Left colon (tissue), 2 donors: Measurements from ENCODE around the gene TIMP2. TPM values are rescaled to one million over a fixed set of nuclear protein-coding genes. Genes with fewer than 3 reads are reported as not detected.
A peak's percentile ranks its signal among the peaks of the same experiment; 100 is the strongest.
"Not testable (repeated sequence)": the region's sequence is repeated elsewhere in the genome, so short reads cannot be mapped to it uniquely, and the experiment has no call there.

Source experiments
- ATAC-seq: fragments of 200-7000 bp; cut with Tn5 transposase; one replicate; pipeline ENCODE4 v1.9.1; 2020; ENCODE audit warnings: mild to moderate bottlenecking, moderate library complexity
- DNase-seq, 2 donors: peaks; one replicate each; pipeline ENCODE4 v3.0.0-alpha.2; 2020
- intact Hi-C, 2 donors: fragments of 100-400 bp; cut with DNase I in 1 of 2; cut with micrococcal nuclease in 1 of 2; formaldehyde crosslinking; loops; one replicate each; pipeline versions ENCODE4 v1.11.2 to v1.14.0; 2022; cut with DNase I, micrococcal nuclease
- long read RNA-seq: library from polyadenylated mRNA; unstranded; transcript quantifications from one replicate; pipeline ENCODE4 v2.0.0, GENCODE V29; 2021
- total RNA-seq, 2 donors: library from RNA; stranded (reverse); fragmentation: NEBNext Ultra II Directional; extraction: Animal tissue kit (Norgen Biotek cat#: 25700); gene quantifications; one replicate each; pipeline ENCODE4 v1.2.1, GENCODE V29; 2021
- donor health status: DM: no; HTN: no; CAD: no.
- donor health status: DM: yes; HTN: yes; CAD: no.

TIMP2 gene
- 100 to 1,000 TPM in 1 of 2 donors, 10 to 100 TPM in 1; 45.5 to 133 TPM for total RNA-seq
- long read RNA-seq, partial matches to known transcripts = 0 of 6 reads
- long read RNA-seq, other reads (novel, unspliced or antisense) = 6 of 6 reads

GRCh38 chr17:78925234-78925633 is at the start of gene TIMP2:
TIMP2 (minus strand) TSS chr17:78925387; CDS start chr17:78925088, 299 bp downstream.
- DNase-seq (peak; percentile 88 to 90), ATAC-seq (peak; percentile 72)
- intact Hi-C loops = no loop called here

GRCh38 chr17:78973792-78974520 is 48.8 kb upstream of the TIMP2 start:
- no peak for ATAC-seq
- intact Hi-C loops = loop anchor here in 1 of 2 donors (5.0 kb wide), 1 partner anchor 107 kb away; no protein-coding TSS in a partner anchor
- no peak for DNase-seq

- ATAC-seq (no peak), DNase-seq (no peak)
- intact Hi-C loops = loop anchor here in 1 of 2 donors (5.0 kb wide), 1 partner anchor 106 kb away; no protein-coding TSS in a partner anchor
Measured at GRCh38 chr17:78973196-78973595, 48.0 kb upstream of the TIMP2 start.

- no peak for DNase-seq
- ATAC-seq = no peak
- intact Hi-C loops = loop anchor here in 1 of 2 donors (5.0 kb wide), 1 partner anchor 105 kb away; no protein-coding TSS in a partner anchor
Measured at GRCh38 chr17:78972507-78973105, 47.4 kb upstream of the TIMP2 start.

GRCh38 chr17:78971756-78972506 is 46.7 kb upstream of the TIMP2 start:
- no peak for DNase-seq
- ATAC-seq = no peak
- intact Hi-C loops = loop anchor here in 1 of 2 donors (5.0 kb wide), 1 partner anchor 105 kb away; no protein-coding TSS in a partner anchor

- ATAC-seq = peak; percentile 45
- DNase-seq = peak; percentile 70 to 92
- intact Hi-C loops = loop anchor here in 1 of 2 donors (5.0 kb wide), 1 partner anchor 104 kb away; no protein-coding TSS in a partner anchor
Measured at GRCh38 chr17:78970834-78971755, 45.9 kb upstream of the TIMP2 start.

GRCh38 chr17:78969865-78970264 is 44.7 kb upstream of the TIMP2 start:
- no peak for ATAC-seq
- DNase-seq = no peak
- intact Hi-C loops = loop anchor here (5.0 to 10.0 kb wide), 2 partner anchors 95 to 103 kb away; no protein-coding TSS in a partner anchor

GRCh38 chr17:78967782-78968362 is 42.7 kb upstream of the TIMP2 start:
- DNase-seq (no peak), ATAC-seq (no peak)
- intact Hi-C loops = loop anchor here in 1 of 2 donors (10.0 kb wide), 1 partner anchor 93 kb away; no protein-coding TSS in a partner anchor

GRCh38 chr17:78966910-78967600 is 41.9 kb upstream of the TIMP2 start:
- no peak for DNase-seq
- ATAC-seq = no peak
- intact Hi-C loops = loop anchor here in 1 of 2 donors (10.0 kb wide), 1 partner anchor 92 kb away; no protein-coding TSS in a partner anchor

GRCh38 chr17:78966123-78966813 is 41.1 kb upstream of the TIMP2 start:
- no peak for ATAC-seq
- intact Hi-C loops = loop anchor here in 1 of 2 donors (10.0 kb wide), 1 partner anchor 91 kb away; no protein-coding TSS in a partner anchor
- no peak for DNase-seq

GRCh38 chr17:78965491-78965924 is 40.3 kb upstream of the TIMP2 start:
- ATAC-seq (no peak), DNase-seq (no peak)
- intact Hi-C loops = loop anchor here in 1 of 2 donors (10.0 kb wide), 1 partner anchor 91 kb away; no protein-coding TSS in a partner anchor

GRCh38 chr17:78963378-78963777 is 38.2 kb upstream of the TIMP2 start:
- ATAC-seq (no peak), DNase-seq (no peak)
- intact Hi-C loops = loop anchor here in 1 of 2 donors (10.0 kb wide), 1 partner anchor 89 kb away; no protein-coding TSS in a partner anchor

- ATAC-seq, DNase-seq: not testable (repeated sequence)
- intact Hi-C loops = loop anchor here in 1 of 2 donors (10.0 kb wide), 1 partner anchor 88 kb away; no protein-coding TSS in a partner anchor
Measured at GRCh38 chr17:78962984-78963348, 37.8 kb upstream of the TIMP2 start.

- intact Hi-C loops = loop anchor here in 1 of 2 donors (10.0 kb wide), 1 partner anchor 88 kb away; no protein-coding TSS in a partner anchor
- DNase-seq (peak; percentile 51 to 76), ATAC-seq (peak; percentile 87)
Measured at GRCh38 chr17:78962345-78962983, 37.3 kb upstream of the TIMP2 start.

GRCh38 chr17:78961571-78961970 is 36.4 kb upstream of the TIMP2 start:
- no peak for DNase-seq
- intact Hi-C loops = loop anchor here in 1 of 2 donors (10.0 kb wide), 1 partner anchor 87 kb away; no protein-coding TSS in a partner anchor
- no peak for ATAC-seq
